ENCODE measurements around the gene RPL10. TPM values are rescaled to one million over a fixed set of nuclear protein-coding genes. Genes with fewer than 3 reads are reported as not detected.

The RPL10 gene
- polyA plus RNA-seq, 1 donor from 2014 or later: 3,689 TPM

DNA sequence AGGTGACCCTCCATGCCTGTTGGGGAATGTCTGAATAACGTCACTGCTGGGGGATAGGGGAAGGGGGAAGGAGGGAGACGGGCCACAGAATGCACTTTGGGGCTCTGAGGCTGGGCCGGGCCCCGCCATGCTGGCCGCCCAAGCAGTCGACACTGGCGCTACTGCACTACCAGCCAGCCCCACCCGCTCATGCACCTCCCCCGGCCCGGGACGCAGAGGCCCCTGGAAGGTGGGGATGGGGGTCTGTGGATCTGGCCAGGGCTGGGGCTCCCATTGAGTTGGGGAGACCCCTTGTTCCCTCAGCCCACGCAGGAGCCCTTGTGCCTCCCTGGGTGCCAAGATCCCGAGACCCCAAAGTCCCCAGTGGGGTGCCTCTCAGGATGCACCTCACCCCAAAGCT lies 41.6 kb upstream of the RPL10 start:
- no peak overlapping the region for H2AFZ ChIP-seq (ENCODE audit: low read depth, low read length)
- H3K4me3 ChIP-seq (ENCODE audit: low read length): no peak overlapping the region
- H3K9me3 ChIP-seq (ENCODE audit: low read length): no peaks in the 10 kb centered on the region
- H3K36me3 ChIP-seq (ENCODE audit: insufficient read depth, low read length): no peaks in the 10 kb centered on the region
- no peak overlapping the region for H3K4me2 ChIP-seq (ENCODE audit: low read length)
- H3K27me3 ChIP-seq (ENCODE audit: insufficient read depth, low read depth, low read length): no peaks in the 10 kb centered on the region
- H3K9me2 ChIP-seq (ENCODE audit: insufficient read depth, low read length): no peaks in the 10 kb centered on the region
- H3F3A ChIP-seq (ENCODE audit: insufficient read depth, low read length, poor library complexity, severe bottlenecking): no peaks in the 10 kb centered on the region
- H4K20me1 ChIP-seq (ENCODE audit: insufficient read depth): no peaks in the 10 kb centered on the region
- no peak overlapping the region for H3K9ac ChIP-seq (ENCODE audit: low read length)
- TF ChIP-seq, protein P1, sequence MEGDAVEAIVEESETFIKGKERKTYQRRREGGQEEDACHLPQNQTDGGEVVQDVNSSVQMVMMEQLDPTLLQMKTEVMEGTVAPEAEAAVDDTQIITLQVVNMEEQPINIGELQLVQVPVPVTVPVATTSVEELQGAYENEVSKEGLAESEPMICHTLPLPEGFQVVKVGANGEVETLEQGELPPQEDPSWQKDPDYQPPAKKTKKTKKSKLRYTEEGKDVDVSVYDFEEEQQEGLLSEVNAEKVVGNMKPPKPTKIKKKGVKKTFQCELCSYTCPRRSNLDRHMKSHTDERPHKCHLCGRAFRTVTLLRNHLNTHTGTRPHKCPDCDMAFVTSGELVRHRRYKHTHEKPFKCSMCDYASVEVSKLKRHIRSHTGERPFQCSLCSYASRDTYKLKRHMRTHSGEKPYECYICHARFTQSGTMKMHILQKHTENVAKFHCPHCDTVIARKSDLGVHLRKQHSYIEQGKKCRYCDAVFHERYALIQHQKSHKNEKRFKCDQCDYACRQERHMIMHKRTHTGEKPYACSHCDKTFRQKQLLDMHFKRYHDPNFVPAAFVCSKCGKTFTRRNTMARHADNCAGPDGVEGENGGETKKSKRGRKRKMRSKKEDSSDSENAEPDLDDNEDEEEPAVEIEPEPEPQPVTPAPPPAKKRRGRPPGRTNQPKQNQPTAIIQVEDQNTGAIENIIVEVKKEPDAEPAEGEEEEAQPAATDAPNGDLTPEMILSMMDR (IDR thresholded peaks at IDR 0.05; ENCODE audit: poor library complexity, severe bottlenecking): no peak
- TF ChIP-seq RAD21 (conservative IDR thresholded peaks at IDR 0.05) (no peak), SMC3 (conservative IDR thresholded peaks at IDR 0.05; ENCODE audit: poor library complexity) (no peak), EZH2 (IDR thresholded peaks at IDR 0.05; ENCODE audit: borderline replicate concordance, insufficient read depth, low read length, poor library complexity, severe bottlenecking) (no peak), TAF1 (IDR thresholded peaks at IDR 0.05; ENCODE audit: low read depth) (no peak), EP300 (conservative IDR thresholded peaks at IDR 0.05; ENCODE audit: poor library complexity, severe bottlenecking) (no peak), MXI1 (conservative IDR thresholded peaks at IDR 0.05; ENCODE audit: poor library complexity, severe bottlenecking) (no peak), POLR2AphosphoS5 (IDR thresholded peaks at IDR 0.05) (no peak)
- TF ChIP-seq, protein P2, sequence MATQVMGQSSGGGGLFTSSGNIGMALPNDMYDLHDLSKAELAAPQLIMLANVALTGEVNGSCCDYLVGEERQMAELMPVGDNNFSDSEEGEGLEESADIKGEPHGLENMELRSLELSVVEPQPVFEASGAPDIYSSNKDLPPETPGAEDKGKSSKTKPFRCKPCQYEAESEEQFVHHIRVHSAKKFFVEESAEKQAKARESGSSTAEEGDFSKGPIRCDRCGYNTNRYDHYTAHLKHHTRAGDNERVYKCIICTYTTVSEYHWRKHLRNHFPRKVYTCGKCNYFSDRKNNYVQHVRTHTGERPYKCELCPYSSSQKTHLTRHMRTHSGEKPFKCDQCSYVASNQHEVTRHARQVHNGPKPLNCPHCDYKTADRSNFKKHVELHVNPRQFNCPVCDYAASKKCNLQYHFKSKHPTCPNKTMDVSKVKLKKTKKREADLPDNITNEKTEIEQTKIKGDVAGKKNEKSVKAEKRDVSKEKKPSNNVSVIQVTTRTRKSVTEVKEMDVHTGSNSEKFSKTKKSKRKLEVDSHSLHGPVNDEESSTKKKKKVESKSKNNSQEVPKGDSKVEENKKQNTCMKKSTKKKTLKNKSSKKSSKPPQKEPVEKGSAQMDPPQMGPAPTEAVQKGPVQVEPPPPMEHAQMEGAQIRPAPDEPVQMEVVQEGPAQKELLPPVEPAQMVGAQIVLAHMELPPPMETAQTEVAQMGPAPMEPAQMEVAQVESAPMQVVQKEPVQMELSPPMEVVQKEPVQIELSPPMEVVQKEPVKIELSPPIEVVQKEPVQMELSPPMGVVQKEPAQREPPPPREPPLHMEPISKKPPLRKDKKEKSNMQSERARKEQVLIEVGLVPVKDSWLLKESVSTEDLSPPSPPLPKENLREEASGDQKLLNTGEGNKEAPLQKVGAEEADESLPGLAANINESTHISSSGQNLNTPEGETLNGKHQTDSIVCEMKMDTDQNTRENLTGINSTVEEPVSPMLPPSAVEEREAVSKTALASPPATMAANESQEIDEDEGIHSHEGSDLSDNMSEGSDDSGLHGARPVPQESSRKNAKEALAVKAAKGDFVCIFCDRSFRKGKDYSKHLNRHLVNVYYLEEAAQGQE (IDR thresholded peaks at IDR 0.05; ENCODE audit: borderline replicate concordance): no peak
- H3K79me2 ChIP-seq (replicated peaks; ENCODE audit: insufficient read depth, low read length): no peaks in the 10 kb centered on the region
- no peak overlapping the region for H3K27ac ChIP-seq (ENCODE audit: low read length)

DNA sequence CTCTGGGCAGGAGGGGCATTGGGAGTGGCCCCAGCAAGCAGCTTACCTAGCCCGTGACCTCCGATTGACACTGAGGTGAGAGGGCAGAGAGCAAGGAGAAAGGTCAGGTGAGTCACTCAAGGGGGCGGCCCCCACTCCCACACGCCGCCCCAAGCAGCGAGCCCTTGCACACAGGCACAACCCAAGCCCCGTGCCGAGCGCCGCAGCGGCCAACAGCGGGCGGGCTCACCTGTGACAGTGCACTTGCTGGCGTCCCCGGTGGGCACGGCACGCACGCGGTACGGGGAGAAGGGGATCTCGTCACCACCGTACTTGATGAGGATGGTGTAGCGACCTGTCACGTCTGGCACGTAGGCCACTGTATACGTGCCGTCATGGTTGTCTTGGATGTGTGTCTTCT lies 41.0 kb upstream of the RPL10 start:
- H3K4me3 ChIP-seq (ENCODE audit: low read length): no peak overlapping the region
- H3K9me3 ChIP-seq (ENCODE audit: low read length): no peaks in the 10 kb centered on the region
- H3K9ac ChIP-seq (ENCODE audit: low read length): no peak overlapping the region
- no peaks in the 10 kb centered on the region for H3K27me3 ChIP-seq (ENCODE audit: insufficient read depth, low read depth, low read length)
- no peaks in the 10 kb centered on the region for H3K79me2 ChIP-seq (replicated peaks; ENCODE audit: insufficient read depth, low read length)
- H3K27ac ChIP-seq (ENCODE audit: low read length): no peak overlapping the region
- no peaks in the 10 kb centered on the region for H3F3A ChIP-seq (ENCODE audit: insufficient read depth, low read length, poor library complexity, severe bottlenecking)
- TF ChIP-seq, protein P1 (IDR thresholded peaks at IDR 0.05; ENCODE audit: poor library complexity, severe bottlenecking): no peak
- no peak for TF ChIP-seq RAD21 (conservative IDR thresholded peaks at IDR 0.05)
- no peak overlapping the region for H2AFZ ChIP-seq (ENCODE audit: low read depth, low read length)
- H3K9me2 ChIP-seq (ENCODE audit: insufficient read depth, low read length): no peaks in the 10 kb centered on the region
- no peaks in the 10 kb centered on the region for H4K20me1 ChIP-seq (ENCODE audit: insufficient read depth)
- no peak overlapping the region for H3K4me2 ChIP-seq (ENCODE audit: low read length)
- H3K36me3 ChIP-seq (ENCODE audit: insufficient read depth, low read length): no peaks in the 10 kb centered on the region

Data from neural cell (in vitro differentiated cells).